HepG2 (cell line): ENCODE data around the gene TBL2. TPM values are rescaled to one million over a fixed set of nuclear protein-coding genes. Genes with fewer than 3 reads are reported as not detected.
A peak's percentile ranks its signal among the peaks of the same experiment; 100 is the strongest.

Experiments used
- ARID4A ChIP-seq: sonication (generic); formaldehyde crosslinking; IDR thresholded peaks from 2 replicates; pipeline ENCODE4 v1.5.0; 2020; ENCODE audit warnings: mild to moderate bottlenecking, missing genetic modification reagents, borderline replicate concordance
- ARID5B ChIP-seq: IDR thresholded peaks from 2 replicates; pipeline ENCODE4 v1.4.0; 2020; ENCODE audit warnings: mild to moderate bottlenecking, missing genetic modification reagents
- HCFC1 ChIP-seq: fragments of 150-350 bp; IDR thresholded peaks from 2 replicates; pipeline ENCODE4 v1.6.1; 2014; ENCODE audit warnings: low read depth, low read length
- KDM1A ChIP-seq: IDR thresholded peaks from 2 replicates; pipeline ENCODE4 v1.6.1; 2016; ENCODE audit warnings: missing compliant biosample characterization
- LCORL ChIP-seq, 2 experiments: fragments of 450-650 bp in 1 of 2; sonication (generic) in 1 of 2; formaldehyde crosslinking in 1 of 2; IDR thresholded peaks; 2 replicates each; pipeline versions ENCODE4 v1.5.0 to v1.6.1; 2017 to 2020; ENCODE audit warnings: antibody characterized with exemption in 1 of 2, missing genetic modification reagents in 1 of 2
- NONO ChIP-seq, 2 experiments: fragments of 450-650 bp in 1 of 2; sonication (generic) in 1 of 2; formaldehyde crosslinking in 1 of 2; IDR thresholded peaks in 1 of 2; conservative IDR thresholded peaks in 1 of 2; 2 replicates each; pipeline versions ENCODE4 v1.6.1 to v1.8.0; 2017 to 2022; ENCODE audit warnings: mild to moderate bottlenecking in 1 of 2, missing genetic modification reagents in 1 of 2, moderate library complexity in 1 of 2
- PLRG1 ChIP-seq: fragments of 450-650 bp; conservative IDR thresholded peaks from 2 replicates; pipeline ENCODE4 v1.6.1; 2016
- RAD51 ChIP-seq: fragments of 450-650 bp; IDR thresholded peaks from 2 replicates; pipeline ENCODE4 v1.6.1; 2016; ENCODE audit warnings: borderline replicate concordance
- RBAK ChIP-seq: sonication (generic); formaldehyde crosslinking; IDR thresholded peaks from 2 replicates; pipeline ENCODE4 v1.5.1; 2020; ENCODE audit warnings: mild to moderate bottlenecking, missing genetic modification reagents
- RELA ChIP-seq: sonication (generic); formaldehyde crosslinking; IDR thresholded peaks from 2 replicates; pipeline ENCODE4 v1.4.0; 2020; ENCODE audit warnings: missing genetic modification reagents
- RERE ChIP-seq: IDR thresholded peaks from 2 replicates; pipeline ENCODE4 v1.6.1; 2016; ENCODE audit warnings: low read depth, missing genetic modification reagents, missing compliant biosample characterization
- SRF ChIP-seq: IDR thresholded peaks from 2 replicates; pipeline ENCODE4 v1.6.1; 2011; ENCODE audit warnings: mild to moderate bottlenecking, low read depth, low read length, moderate library complexity
- TARDBP ChIP-seq: sonication (generic); formaldehyde crosslinking; IDR thresholded peaks from 2 replicates; pipeline ENCODE4 v1.8.0; 2022; ENCODE audit warnings: mild to moderate bottlenecking, missing genetic modification reagents
- ZNF468 ChIP-seq: sonication (generic); formaldehyde crosslinking; IDR thresholded peaks from 2 replicates; pipeline ENCODE4 v1.8.0; 2022; ENCODE audit warnings: mild to moderate bottlenecking, moderate library complexity, missing genetic modification reagents
- ZNF788 ChIP-seq: sonication (generic); formaldehyde crosslinking; IDR thresholded peaks from 2 replicates; pipeline ENCODE4 v1.5.0; 2020; ENCODE audit warnings: mild to moderate bottlenecking, missing genetic modification reagents, borderline replicate concordance
- polyA plus RNA-seq, 8 experiments: library from polyadenylated mRNA; depleted of rRNA in 3 of 8; stranded (reverse) in 7 of 8; unstranded in 1 of 8; fragments of >200 nt; fragmentation: Illumina TruSeq in 4 of 8; extraction: Trizol in 4 of 8; gene quantifications; 2 replicates each; pipeline versions ENCODE4 v1.2.1 to v1.2.3, GENCODE V29; 2011 to 2016; ENCODE audit warnings: low read depth in 4 of 8, missing spikeins in 1 of 8, mixed read lengths in 1 of 8; ENCODE audit not compliant: insufficient read depth in 1 of 8
- total RNA-seq, 5 experiments: library from RNA; depleted of rRNA; stranded (reverse); fragments of >200 nt; fragmentation: Illumina TruSeq; extraction: Trizol; gene quantifications; 2 replicates each; pipeline ENCODE4 v1.2.3, GENCODE V29; 2016; ENCODE audit warnings: low read depth in 1 of 5

Gene TBL2
- total and polyA plus RNA-seq, 2 of the 13 experiments (the other 11 are each of a cell fraction or from before 2014, with no cell fraction given) = 43.4 to 47.2 TPM

- TF ChIP-seq RBAK (CRISPR knock-in tag) (no peak), PLRG1 (peak; percentile 78; the same call in 1 of the 2 replicates), LCORL (IDR thresholded peaks at IDR 0.05) (peak; percentile 44; the same call in 1 of the 2 replicates), LCORL (CRISPR knock-in tag; IDR thresholded peaks at IDR 0.05) (no peak), HCFC1 (no peak), KDM1A (CRISPR knock-in tag) (no peak), NONO (IDR thresholded peaks at IDR 0.05) (no peak), NONO (CRISPR knock-in tag; conservative IDR thresholded peaks at IDR 0.05) (peak; percentile 68), RAD51 (no peak; the same call in 1 of the 2 replicates), TARDBP (CRISPR knock-in tag) (peak; percentile 70; the same call in 1 of the 2 replicates), RELA (CRISPR knock-in tag) (no peak), ZNF788 (CRISPR knock-in tag) (no peak), RERE (no peak), ZNF468 (CRISPR knock-in tag) (no peak), ARID5B (CRISPR knock-in tag) (no peak), SRF (no peak), ARID4A (CRISPR knock-in tag) (no peak)
Observed at GRCh38 chr7:73597978-73598782, 19.8 kb upstream of the TBL2 start (continued).
